Activated T-helper 17 cell treated with anti-CD3 and anti-CD28 coated beads, Interleukin-2, amount 50 U/mL, for 72 hours (primary cell): ENCODE results near the gene GYS2. TPM values are rescaled to one million over a fixed set of nuclear protein-coding genes. Genes with fewer than 3 reads are reported as not detected.
A peak's percentile ranks its signal among the peaks of the same experiment; 100 is the strongest.

Experiments used
- ATAC-seq: fragments of 150-1000 bp; cut with Tn5 transposase; replicated peaks from 2 replicates; pipeline ENCODE4 v1.10.0; 2021; ENCODE audit warnings: mild to moderate bottlenecking, moderate library complexity
- H3K27ac Mint-ChIP-seq: one replicate; pipeline ENCODE4 v1.8.0; 2022; ENCODE audit warnings: mixed read lengths
- H3K27me3 Mint-ChIP-seq: one replicate; pipeline ENCODE4 v1.8.0; 2022; ENCODE audit warnings: mixed read lengths
- H3K36me3 Mint-ChIP-seq: one replicate; pipeline ENCODE4 v1.8.0; 2022; ENCODE audit warnings: low read depth, mild to moderate bottlenecking, mixed read lengths
- H3K4me1 Mint-ChIP-seq: one replicate; pipeline ENCODE4 v1.8.0; 2022; ENCODE audit warnings: mixed read lengths
- H3K4me3 Mint-ChIP-seq: one replicate; pipeline ENCODE4 v1.8.0; 2022; ENCODE audit warnings: mild to moderate bottlenecking, mixed read lengths
- H3K9me3 Mint-ChIP-seq: one replicate; pipeline ENCODE4 v1.8.0; 2022; ENCODE audit warnings: mixed read lengths
- total RNA-seq, 2 donors: library from RNA; stranded (reverse); gene quantifications; one replicate each; pipeline ENCODE4 v1.2.3, GENCODE V29; 2022

The GYS2 gene
- total RNA-seq, 2 donors from 2014 or later = not detected

DNA sequence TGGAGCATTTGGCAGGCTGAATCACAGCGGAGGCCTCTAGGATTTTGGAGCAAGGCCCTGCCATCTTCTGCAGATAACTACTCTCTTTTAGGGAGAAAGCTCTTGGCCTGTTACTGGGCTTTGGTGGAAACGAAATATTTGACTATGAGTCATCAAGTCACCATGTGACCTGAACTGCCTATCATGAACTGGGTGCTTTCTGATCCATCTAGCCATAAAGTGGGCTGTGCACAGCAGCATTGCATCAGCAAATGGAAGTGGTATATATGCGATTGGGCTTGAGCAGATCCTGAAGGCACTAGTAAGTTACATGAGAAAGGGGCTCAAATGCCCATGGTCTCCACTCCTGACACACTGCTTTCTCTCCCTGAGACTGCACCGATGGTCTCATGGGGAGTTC lies 21.1 kb downstream of the GYS2 start:
- Mint-ChIP-seq H3K4me3 (no peak overlapping the region), H3K36me3 (no peaks in the 10 kb centered on the region), H3K27ac (no peak overlapping the region), H3K4me1 (no peaks in the 10 kb centered on the region), H3K9me3 (peaks cover 10% of the 10 kb centered on the region), H3K27me3 (peaks cover 13% of the 10 kb centered on the region)
- no peak for ATAC-seq

DNA sequence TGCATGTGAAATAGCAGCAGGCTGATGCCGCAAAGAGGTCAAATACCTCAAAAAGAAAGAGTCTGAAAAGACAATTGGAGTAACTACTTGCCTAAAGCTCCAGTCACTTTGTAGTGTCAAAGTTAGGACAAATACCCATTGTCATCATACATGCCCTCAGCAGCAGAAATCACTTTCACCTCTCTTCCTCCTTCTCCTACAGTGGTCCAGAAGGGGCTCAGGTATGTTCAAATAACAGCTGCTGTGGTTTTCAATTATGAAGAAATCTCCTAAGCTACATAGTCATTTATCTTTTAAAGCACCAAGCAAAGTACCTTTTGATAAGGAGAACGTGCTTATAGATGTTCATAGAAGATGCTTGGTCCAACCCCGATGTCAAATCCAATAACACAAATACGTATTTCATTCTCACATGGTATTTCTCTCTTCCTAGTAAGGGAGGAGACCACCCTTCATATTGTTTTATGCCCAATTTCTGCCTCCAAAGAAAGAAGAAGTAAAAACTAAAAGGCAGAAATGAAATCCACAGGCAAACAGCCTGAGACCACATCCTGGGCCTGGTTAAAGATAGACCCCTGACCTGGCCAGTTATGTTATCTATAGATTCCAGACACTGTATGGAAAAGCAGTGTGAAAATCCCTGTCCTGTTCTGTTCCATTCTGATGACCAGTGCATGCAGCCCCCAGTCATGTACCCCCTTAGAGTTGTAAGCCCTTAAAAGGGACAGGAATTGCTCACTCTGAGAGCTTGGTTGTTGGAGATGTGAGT lies 23.7 kb downstream of the GYS2 start:
- H3K27me3 Mint-ChIP-seq = peaks cover 14% of the 10 kb centered on the region
- H3K27ac Mint-ChIP-seq = no peak overlapping the region
- H3K9me3 Mint-ChIP-seq = peaks cover 10% of the 10 kb centered on the region
- ATAC-seq = no peak
- no peak overlapping the region for H3K4me3 Mint-ChIP-seq
- no peaks in the 10 kb centered on the region for H3K4me1 Mint-ChIP-seq
- H3K36me3 Mint-ChIP-seq = no peaks in the 10 kb centered on the region

DNA sequence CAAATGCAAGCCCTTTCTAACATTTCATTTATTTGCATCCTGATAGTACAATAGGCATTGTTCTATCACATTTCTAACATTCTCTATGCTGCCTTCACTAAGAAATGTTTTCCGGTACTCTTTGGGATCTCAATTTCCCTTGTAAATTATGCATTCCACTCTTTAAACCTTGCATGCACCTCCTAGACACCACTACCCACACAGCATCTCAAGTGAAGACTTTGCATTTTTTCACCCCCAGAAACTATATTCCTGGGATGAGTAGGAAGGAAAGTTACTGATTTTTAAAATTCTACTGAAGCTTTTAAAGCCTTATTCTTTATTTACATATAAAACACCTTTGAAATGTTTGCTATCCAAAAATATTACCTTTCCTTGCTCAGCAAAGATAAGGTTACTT lies 27.1 kb downstream of the GYS2 start:
- Mint-ChIP-seq H3K9me3 (peaks cover 5% of the 10 kb centered on the region), H3K27ac (no peak overlapping the region), H3K4me3 (no peak overlapping the region), H3K4me1 (no peaks in the 10 kb centered on the region), H3K36me3 (no peaks in the 10 kb centered on the region), H3K27me3 (peaks cover 14% of the 10 kb centered on the region)
- no peak for ATAC-seq

DNA sequence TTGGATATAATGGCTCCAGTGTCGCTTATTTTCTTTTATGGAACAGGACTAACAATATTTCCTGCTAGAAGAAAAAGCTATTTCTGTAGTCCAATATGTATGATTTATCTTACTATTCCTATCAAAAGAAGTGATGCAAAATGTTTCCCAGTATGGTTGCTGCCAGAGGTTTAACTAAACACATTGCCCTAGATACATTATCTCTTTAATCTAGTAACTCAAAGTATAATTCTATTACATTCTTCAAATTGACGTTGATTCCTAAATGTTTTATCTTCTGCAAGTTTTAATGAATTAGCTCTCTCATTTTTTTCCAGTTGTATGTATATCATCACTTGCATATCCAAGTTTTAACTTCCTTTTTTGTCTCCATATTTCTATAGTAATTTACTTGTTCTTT lies 28.2 kb downstream of the GYS2 start:
- no peak for ATAC-seq
- no peaks in the 10 kb centered on the region for H3K36me3 Mint-ChIP-seq
- H3K27me3 Mint-ChIP-seq = peaks cover 7% of the 10 kb centered on the region
- no peaks in the 10 kb centered on the region for H3K4me1 Mint-ChIP-seq
- H3K9me3 Mint-ChIP-seq = peaks cover 5% of the 10 kb centered on the region
- H3K4me3 Mint-ChIP-seq = no peak overlapping the region
- no peak overlapping the region for H3K27ac Mint-ChIP-seq

DNA sequence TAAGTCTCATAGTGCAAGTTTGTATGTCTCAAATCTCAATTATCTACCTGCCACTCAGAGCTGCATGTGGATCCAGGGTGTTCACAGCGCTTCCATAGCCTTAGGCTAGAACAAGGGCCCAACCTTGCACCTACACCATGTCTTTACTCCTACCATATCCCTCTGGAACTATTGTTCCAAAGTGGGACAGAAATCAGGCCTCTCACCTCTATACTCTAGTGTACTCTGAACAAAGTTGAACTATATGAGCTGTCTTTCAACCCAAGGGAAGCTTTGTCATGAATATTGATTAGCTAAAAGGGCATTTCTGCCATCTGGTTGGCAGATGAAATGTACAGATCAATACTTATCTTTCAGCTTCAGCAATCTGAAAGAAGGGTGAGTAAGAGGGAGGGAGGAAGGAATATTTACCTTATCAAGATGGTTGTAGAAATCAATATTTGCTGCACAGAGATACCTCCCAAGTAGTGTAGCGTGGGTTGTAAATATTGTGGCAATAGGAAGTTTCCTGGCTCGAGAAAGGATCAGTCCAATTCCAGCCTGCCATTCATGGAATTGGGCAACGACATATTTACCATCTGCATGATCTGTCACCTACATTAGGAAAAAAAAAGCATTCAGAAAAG lies 30.8 kb downstream of the GYS2 start:
- H3K4me3 Mint-ChIP-seq = no peak overlapping the region
- peaks cover 3% of the 10 kb centered on the region for H3K27me3 Mint-ChIP-seq
- peaks cover 3% of the 10 kb centered on the region for H3K9me3 Mint-ChIP-seq
- no peaks in the 10 kb centered on the region for H3K4me1 Mint-ChIP-seq
- H3K27ac Mint-ChIP-seq = no peak overlapping the region
- no peaks in the 10 kb centered on the region for H3K36me3 Mint-ChIP-seq
- ATAC-seq = no peak

GRCh38 chr12:21571046-21571445 lies 33.6 kb downstream of the GYS2 start:
- no peak overlapping the region for H3K27ac Mint-ChIP-seq
- ATAC-seq = no peak
- H3K4me1 Mint-ChIP-seq = no peaks in the 10 kb centered on the region
- no peaks in the 10 kb centered on the region for H3K27me3 Mint-ChIP-seq
- no peaks in the 10 kb centered on the region for H3K36me3 Mint-ChIP-seq
- no peak overlapping the region for H3K4me3 Mint-ChIP-seq
- no peaks in the 10 kb centered on the region for H3K9me3 Mint-ChIP-seq

GRCh38 chr12:21568115-21568514 lies 36.5 kb downstream of the GYS2 start:
- Mint-ChIP-seq H3K27me3 (no peaks in the 10 kb centered on the region), H3K4me1 (no peaks in the 10 kb centered on the region), H3K36me3 (no peaks in the 10 kb centered on the region), H3K4me3 (no peak overlapping the region), H3K27ac (no peak overlapping the region), H3K9me3 (no peaks in the 10 kb centered on the region)
- ATAC-seq = no peak

- Mint-ChIP-seq H3K4me1 (no peaks in the 10 kb centered on the region), H3K36me3 (no peaks in the 10 kb centered on the region), H3K4me3 (no peak overlapping the region), H3K27me3 (no peaks in the 10 kb centered on the region), H3K27ac (no peak overlapping the region), H3K9me3 (no peaks in the 10 kb centered on the region)
- no peak for ATAC-seq
Measured at GRCh38 chr12:21566907-21567394, 37.7 kb downstream of the GYS2 start.

DNA sequence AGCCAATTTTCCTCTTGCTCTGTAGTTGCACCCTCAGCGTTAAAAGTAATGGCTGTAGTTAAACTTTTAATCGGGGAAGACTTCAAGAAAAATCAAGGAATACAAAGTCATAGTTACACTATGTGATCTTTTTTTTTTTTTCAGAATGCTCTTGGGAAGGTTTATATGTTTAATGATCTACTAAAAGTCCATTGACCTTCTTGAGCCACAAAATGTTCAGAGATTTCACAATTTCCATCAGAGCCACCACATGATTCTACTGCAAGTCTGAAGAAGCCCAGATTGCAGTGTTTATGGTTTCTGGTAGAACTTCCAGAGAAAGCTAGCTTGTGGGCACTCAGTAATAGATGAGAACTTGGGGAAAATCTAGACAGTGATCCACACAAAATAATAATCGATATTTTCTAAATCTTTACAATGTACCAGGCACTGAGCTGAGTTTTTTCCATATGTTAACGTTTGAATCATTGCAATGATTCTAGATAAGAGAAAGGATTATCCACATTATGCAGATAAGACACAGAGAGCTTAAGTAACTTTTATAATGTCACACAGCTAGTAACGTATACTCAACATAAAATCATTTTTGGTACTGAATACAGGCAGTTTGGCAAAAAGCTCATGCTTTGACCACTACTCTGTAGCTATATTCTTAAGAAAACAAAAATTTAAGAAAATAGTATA lies 38.3 kb downstream of the GYS2 start:
- Mint-ChIP-seq H3K27me3 (no peaks in the 10 kb centered on the region), H3K36me3 (no peaks in the 10 kb centered on the region), H3K27ac (no peak overlapping the region), H3K9me3 (no peaks in the 10 kb centered on the region), H3K4me3 (no peak overlapping the region), H3K4me1 (no peaks in the 10 kb centered on the region)
- ATAC-seq = no peak

- Mint-ChIP-seq H3K9me3 (no peaks in the 10 kb centered on the region), H3K27ac (no peak overlapping the region), H3K4me3 (no peak overlapping the region), H3K36me3 (peaks cover 7% of the 10 kb centered on the region), H3K4me1 (peaks cover 8% of the 10 kb centered on the region), H3K27me3 (no peaks in the 10 kb centered on the region)
- ATAC-seq = no peak
Measured at GRCh38 chr12:21562859-21563258, 41.8 kb downstream of the GYS2 start.

GRCh38 chr12:21561158-21561557 lies 43.5 kb downstream of the GYS2 start:
- peak; percentile 81 for ATAC-seq
- Mint-ChIP-seq H3K27me3 (no peaks in the 10 kb centered on the region), H3K36me3 (peaks cover 7% of the 10 kb centered on the region), H3K4me3 (peak overlapping the region; percentile 21), H3K9me3 (no peaks in the 10 kb centered on the region), H3K27ac (peak overlapping the region; percentile 50), H3K4me1 (peaks cover 8% of the 10 kb centered on the region)

DNA sequence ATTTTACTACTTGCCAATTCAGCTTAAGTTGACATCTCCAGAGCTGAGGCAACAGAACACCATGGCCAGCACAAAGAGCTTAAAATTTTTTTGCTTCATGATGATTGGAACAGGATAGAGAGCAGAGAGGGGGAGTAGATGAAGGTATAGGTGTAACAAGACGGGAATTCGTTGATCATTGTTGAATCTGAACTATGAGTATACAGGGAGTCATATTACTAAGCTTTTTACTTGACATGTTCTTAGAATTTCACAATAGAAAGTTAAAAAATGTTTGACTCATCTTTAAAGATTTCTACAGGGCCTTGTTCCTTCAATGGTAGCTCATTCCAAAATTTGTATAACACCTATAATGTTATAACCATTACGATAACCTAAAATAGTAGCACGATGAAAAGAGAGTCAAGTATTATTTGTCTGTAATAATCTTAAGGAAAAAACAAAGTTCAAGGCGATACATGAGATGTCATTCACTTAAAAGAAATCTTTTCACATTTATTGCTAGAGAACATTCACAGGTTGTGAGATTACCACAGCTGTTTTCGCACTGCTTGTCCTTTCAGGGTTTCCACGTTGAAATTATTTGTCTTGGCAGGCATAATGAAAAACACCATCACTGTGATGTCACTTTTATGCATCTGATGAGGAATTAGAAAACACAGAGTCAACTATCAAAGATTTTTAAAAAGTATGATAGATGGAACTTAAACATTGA lies 44.6 kb downstream of the GYS2 start:
- H3K36me3 Mint-ChIP-seq = peaks cover 7% of the 10 kb centered on the region
- ATAC-seq = peak; percentile 87
- no peaks in the 10 kb centered on the region for H3K27me3 Mint-ChIP-seq
- H3K4me1 Mint-ChIP-seq = peaks cover 8% of the 10 kb centered on the region
- H3K27ac Mint-ChIP-seq = peak overlapping the region; percentile 83
- H3K4me3 Mint-ChIP-seq = peak overlapping the region; percentile 19
- H3K9me3 Mint-ChIP-seq = no peaks in the 10 kb centered on the region

DNA sequence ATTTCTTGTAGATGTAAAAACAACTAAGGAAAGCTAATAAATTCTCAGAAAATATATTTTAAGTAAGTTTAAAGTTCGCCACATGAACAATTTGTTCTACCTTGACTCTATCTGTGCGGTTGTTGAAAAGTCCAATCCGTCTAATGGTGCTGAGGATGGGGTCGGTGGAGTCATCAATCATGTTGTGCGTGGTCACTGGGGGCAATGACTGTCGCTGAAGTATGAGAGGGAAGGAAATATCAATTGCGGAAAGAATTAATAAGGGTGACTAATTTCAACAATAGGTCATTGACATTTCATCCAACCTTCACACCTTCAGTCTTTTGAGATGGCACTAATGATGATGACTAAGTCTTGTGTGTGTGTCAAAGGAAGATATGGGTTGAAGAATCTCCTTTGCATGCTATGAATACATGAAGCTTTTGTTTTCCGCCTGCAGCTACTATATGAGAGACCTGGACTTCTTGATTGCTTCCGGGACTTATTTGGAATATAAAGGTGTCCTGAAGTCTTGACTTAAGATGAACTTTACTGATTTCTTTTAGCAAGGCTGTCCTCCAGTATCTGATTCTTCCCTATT lies 46.5 kb downstream of the GYS2 start:
- no peak for ATAC-seq
- H3K4me1 Mint-ChIP-seq = peaks cover 8% of the 10 kb centered on the region
- no peaks in the 10 kb centered on the region for H3K9me3 Mint-ChIP-seq
- H3K27ac Mint-ChIP-seq = no peak overlapping the region
- no peak overlapping the region for H3K4me3 Mint-ChIP-seq
- no peaks in the 10 kb centered on the region for H3K27me3 Mint-ChIP-seq
- H3K36me3 Mint-ChIP-seq = peaks cover 7% of the 10 kb centered on the region

DNA sequence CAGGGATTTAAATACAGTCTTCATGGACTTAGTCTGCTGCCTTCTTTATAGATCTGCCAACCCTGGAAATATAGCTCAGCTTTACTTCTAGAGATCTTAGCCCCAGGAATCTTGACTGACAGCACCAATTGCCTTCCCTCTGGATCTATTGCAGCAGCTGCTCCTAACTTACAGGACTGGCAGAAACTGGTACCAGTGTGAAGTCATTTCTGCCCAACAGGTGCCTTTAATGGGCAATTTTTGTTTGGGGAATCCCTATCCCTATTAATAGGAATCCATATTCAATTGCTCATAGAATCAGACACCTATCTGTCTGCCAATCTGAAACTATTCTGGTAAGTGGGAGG lies 51.3 kb downstream of the GYS2 start:
- Mint-ChIP-seq H3K9me3 (no peaks in the 10 kb centered on the region), H3K36me3 (no peaks in the 10 kb centered on the region), H3K27me3 (no peaks in the 10 kb centered on the region), H3K4me1 (no peaks in the 10 kb centered on the region), H3K4me3 (no peak overlapping the region), H3K27ac (no peak overlapping the region)
- ATAC-seq = no peak
